K562 (cell line): ENCODE data around the gene HDAC10. TPM values are rescaled to one million over a fixed set of nuclear protein-coding genes. Genes with fewer than 3 reads are reported as not detected.

Source experiments
- ATAC-seq: fragments of 200-7000 bp; cut with Tn5 transposase; 3 replicates; pipeline ENCODE4 v1.9.1; 2020; ENCODE audit warnings: moderate library complexity
- BruUV-seq: library from RNA; stranded (reverse); fragments of 400-500 nt; replicated peaks from 2 replicates; lab custom pipeline; 2021; lab: Mats Ljungman, UMichigan
- CTCF ChIA-PET: fragments of 300-600 bp; formaldehyde crosslinking; extraction: SDS; loops from one replicate; lab custom pipeline; 2021; ENCODE audit warnings: low intra/inter-chr PET ratio; lab: Yijun Ruan, JAX
- POLR2A ChIA-PET: fragments of 300-600, 350-650 bp; sonication (Branson Sonifier 250); formaldehyde crosslinking; extraction: SDS; loops from one replicate; lab custom pipeline; 2021; ENCODE audit warnings: antibody characterized with exemption, inconsistent platforms; lab: Yijun Ruan, JAX
- DNase-seq, 4 experiments: peaks; one replicate each; pipeline versions ENCODE4 v3.0.0 to v3.0.0-alpha.2; 2011 to 2018; ENCODE audit warnings: low spot score in 3 of 4, mixed read lengths in 3 of 4; ENCODE audit errors: extremely low read depth in 1 of 4
- FAIRE-seq: peaks from 2 replicates; lab custom pipeline; 2011; peaks lifted over from hg19 to GRCh38; lab: Jason Lieb, UNC
- H2AFZ ChIP-seq: 2 replicates; pipeline ENCODE4 v1.6.0; 2011; ENCODE audit warnings: low read depth, low read length, control low read depth, inconsistent platforms
- H3K27ac ChIP-seq: fragments of 200-600 bp; 3 replicates; pipeline ENCODE4 v1.8.0; 2011; ENCODE audit warnings: low read depth, mild to moderate bottlenecking, control low read depth, inconsistent platforms, low read length, moderate library complexity, mixed read lengths; ENCODE audit errors: extremely low read depth
- H3K27me3 ChIP-seq, 2 experiments: fragments of 300-600 bp in 1 of 2; 2 replicates in 1 of 2; 3 replicates in 1 of 2; pipeline versions ENCODE4 v1.6.0 to v1.8.0; 2011; ENCODE audit warnings: inconsistent platforms in 2 of 2, low read length in 2 of 2, mild to moderate bottlenecking in 1 of 2, mixed read lengths in 1 of 2, moderate library complexity in 1 of 2; ENCODE audit not compliant: control insufficient read depth in 2 of 2, insufficient read depth in 2 of 2
- H3K36me3 ChIP-seq: fragments of 300-600 bp; 3 replicates; pipeline ENCODE4 v1.8.0; 2011; ENCODE audit warnings: mild to moderate bottlenecking, low read length, inconsistent platforms; ENCODE audit not compliant: control insufficient read depth, insufficient read depth
- H3K4me1 ChIP-seq, 2 experiments: fragments of 200-600 bp in 1 of 2; replicated peaks in 1 of 2; 2 replicates in 1 of 2; 3 replicates in 1 of 2; pipeline versions ENCODE4 v1.5.1 to v1.8.0; 2011; ENCODE audit warnings: inconsistent platforms in 2 of 2, low read length in 2 of 2, mild to moderate bottlenecking in 1 of 2, mixed read lengths in 1 of 2, moderate library complexity in 1 of 2; ENCODE audit not compliant: control insufficient read depth in 2 of 2, insufficient read depth in 2 of 2
- H3K4me2 ChIP-seq: 2 replicates; pipeline ENCODE4 v1.6.1; 2011; ENCODE audit warnings: low read length, control low read depth, inconsistent platforms, mixed read lengths; ENCODE audit not compliant: insufficient read depth
- H3K4me3 ChIP-seq: fragments of 200-600 bp; sonication (generic), shearing (Covaris generic); 2 replicates; pipeline ENCODE4 v1.5.1; 2016; ENCODE audit warnings: control low read depth, inconsistent platforms
- H3K79me2 ChIP-seq: fragments of 200-600 bp; 3 replicates; pipeline ENCODE4 v1.8.0; 2011; ENCODE audit warnings: low read length, inconsistent platforms; ENCODE audit not compliant: control insufficient read depth, insufficient read depth
- H3K9ac ChIP-seq, 2 experiments: 2 replicates each; pipeline versions ENCODE4 v1.6.0 to v1.6.1; 2011; ENCODE audit warnings: low read depth in 2 of 2, low read length in 2 of 2, control low read depth in 1 of 2, inconsistent platforms in 1 of 2, mild to moderate bottlenecking in 1 of 2, mixed read lengths in 1 of 2; ENCODE audit not compliant: insufficient read depth in 1 of 2
- H3K9me1 ChIP-seq: one replicate; pipeline ENCODE4 v1.6.0; 2011; ENCODE audit warnings: inconsistent platforms, mild to moderate bottlenecking, low read length, moderate library complexity; ENCODE audit not compliant: control insufficient read depth, insufficient read depth
- H3K9me3 ChIP-seq: replicated peaks from 2 replicates; pipeline ENCODE4 v1.5.1; 2011; ENCODE audit warnings: low read depth, low read length, inconsistent platforms; ENCODE audit not compliant: control insufficient read depth, insufficient read depth
- H4K20me1 ChIP-seq: replicated peaks from 2 replicates; pipeline ENCODE4 v1.6.1; 2011; ENCODE audit warnings: low read length, inconsistent platforms, mixed read lengths; ENCODE audit not compliant: control insufficient read depth, insufficient read depth
- ARID3A ChIP-seq: IDR thresholded peaks from 2 replicates; pipeline ENCODE4 v1.6.1; 2012; ENCODE audit warnings: low read depth, low read length, improper control_type of control experiment, borderline replicate concordance
- COPS2 ChIP-seq: fragments of 450-650 bp; conservative IDR thresholded peaks from 2 replicates; pipeline ENCODE4 v1.6.1; 2016; ENCODE audit warnings: mild to moderate bottlenecking, moderate library complexity
- HDAC6 ChIP-seq: IDR thresholded peaks from 2 replicates; pipeline ENCODE4 v1.6.1; 2012; ENCODE audit warnings: low read depth, mild to moderate bottlenecking, control low read depth, inconsistent platforms, low read length, moderate library complexity
- KLF13 ChIP-seq: fragments of 450-650 bp; IDR thresholded peaks from 2 replicates; pipeline ENCODE4 v1.6.1; 2016; ENCODE audit warnings: missing genetic modification characterization, low read depth, mild to moderate bottlenecking, missing compliant biosample characterization, moderate library complexity, borderline replicate concordance
- NELFE ChIP-seq: IDR thresholded peaks from 2 replicates; pipeline ENCODE4 v1.6.1; 2011; ENCODE audit warnings: mild to moderate bottlenecking; ENCODE audit not compliant: insufficient read depth, insufficient read length
- NRF1 ChIP-seq, 2 experiments: fragments of 450-650 bp; IDR thresholded peaks in 1 of 2; conservative IDR thresholded peaks in 1 of 2; 2 replicates each; pipeline ENCODE4 v1.6.1; 2014; ENCODE audit warnings: mild to moderate bottlenecking in 2 of 2
- PHTF2 ChIP-seq: fragments of 250-450 bp; sonication (Bioruptor Pico); IDR thresholded peaks from 2 replicates; pipeline ENCODE4 v1.5.0; 2021; ENCODE audit warnings: mild to moderate bottlenecking
- POLR2G ChIP-seq: fragments of 200-400 bp; formaldehyde crosslinking; IDR thresholded peaks from 2 replicates; pipeline ENCODE4 v1.6.1; 2017; ENCODE audit warnings: low read depth, mild to moderate bottlenecking, antibody characterized with exemption, low read length, moderate library complexity
- PTBP1 ChIP-seq: fragments of 200-400 bp; formaldehyde crosslinking; IDR thresholded peaks from 2 replicates; pipeline ENCODE4 v1.6.1; 2017; ENCODE audit warnings: low read depth, low read length
- SLC30A9 ChIP-seq: fragments of 250-450 bp; sonication (Bioruptor Pico); IDR thresholded peaks from 2 replicates; pipeline ENCODE4 v1.8.0; 2022; ENCODE audit warnings: mild to moderate bottlenecking, moderate library complexity
- SRF ChIP-seq, 2 experiments: fragments of 250-450, 450-650 bp in 1 of 2; sonication (Bioruptor Pico) in 1 of 2; sonication (generic) in 1 of 2; formaldehyde crosslinking; IDR thresholded peaks; 2 replicates each; pipeline versions ENCODE4 v1.5.0 to v1.5.1; 2020 to 2022; ENCODE audit warnings: mild to moderate bottlenecking in 1 of 2, missing genetic modification reagents in 1 of 2
- XRCC5 ChIP-seq: fragments of 200-400 bp; formaldehyde crosslinking; IDR thresholded peaks from 2 replicates; pipeline ENCODE4 v1.6.1; 2017; ENCODE audit warnings: low read depth, mild to moderate bottlenecking, low read length
- ZC3H11A ChIP-seq: IDR thresholded peaks from 2 replicates; pipeline ENCODE4 v1.6.1; 2012; ENCODE audit warnings: low read depth, low read length, improper control_type of control experiment
- ZNF444 ChIP-seq: fragments of 250-450 bp; sonication (Bioruptor Pico); IDR thresholded peaks from 2 replicates; pipeline ENCODE4 v1.4.0; 2020; ENCODE audit warnings: mild to moderate bottlenecking, moderate library complexity
- WGBS: fragments of 100-300 bp; shearing (Covaris generic); methylation state at CpG from one replicate; pipeline ENCODE4 v1.1.6; 2016; ENCODE audit warnings: low coverage, mixed read lengths; ENCODE audit not compliant: insufficient coverage; ENCODE audit errors: missing lambda C conversion rate; 5-methylcytosine and 5-hydroxymethylcytosine counted together
- in situ Hi-C: fragments of 300-500 bp; cut with MboI; formaldehyde crosslinking; loops from 4 replicates; pipeline ENCODE4 v1.15.0; 2018; ENCODE audit warnings: inconsistent platforms, mixed read lengths
- intact Hi-C: fragments of 100-400 bp; cut with micrococcal nuclease; formaldehyde crosslinking; loops from 2 replicates; pipeline ENCODE4 v1.14.2; 2022
- polyA plus RNA-seq, 8 experiments: library from polyadenylated mRNA; depleted of rRNA in 4 of 8; stranded (reverse) in 5 of 8; unstranded in 3 of 8; fragments of >200 nt; fragmentation: Nextera tagmentation in 2 of 8; fragmentation: Illumina TruSeq in 1 of 8; extraction: Ambion mirVana in 2 of 8; extraction: Trizol in 1 of 8; gene quantifications; 2 replicates each; pipeline versions ENCODE4 v1.2.1 to v1.2.3, GENCODE V29; 2011 to 2014; ENCODE audit warnings: inconsistent platforms in 1 of 8, missing spikeins in 1 of 8
- total RNA-seq, 7 experiments: library from RNA; depleted of rRNA in 6 of 7; stranded (reverse); fragments of >200 nt in 6 of 7; fragmentation: Illumina TruSeq in 2 of 7; extraction: Trizol in 2 of 7; gene quantifications; 2 replicates each; pipeline versions ENCODE4 v1.2.1 to v1.2.3, GENCODE V29; 2011 to 2021; ENCODE audit warnings: low replicate concordance in 1 of 7

Gene HDAC10
- total and polyA plus RNA-seq, 9 of the 15 experiments (the other 6 are each of a cell fraction or from before 2014, with no cell fraction given) = 0.10 to 44.2 (median 6.5) TPM

- in situ Hi-C loops (no loop called here), intact Hi-C loops (no loop called here)
- H3K27me3 ChIP-seq = no peaks in the 10 kb centered on the region
- peaks cover 0 to 16% of the 10 kb centered on the region in 2 experiments; a peak in 2 of 5 replicates for H3K4me1 ChIP-seq
- ChIA-PET CTCF (no interaction called here), POLR2A (interaction anchor here (1.2 kb wide), 1 partner anchor 21 kb away, joined by 4 read pairs; no protein-coding TSS in a partner anchor)
- H2AFZ ChIP-seq = no peak overlapping the region
- H3K4me2 ChIP-seq = no peak overlapping the region
- no peak overlapping the region for H3K27ac ChIP-seq
- no TSS peak for BruUV-seq
- no peaks in the 10 kb centered on the region for H3K79me2 ChIP-seq
- no peaks in the 10 kb centered on the region for H4K20me1 ChIP-seq
- 100% methylated on average over 2 of the region's 38 CpGs for WGBS
- ATAC-seq (no peak), DNase-seq (no peak), FAIRE-seq (no peak)
- H3K9ac ChIP-seq = no peak overlapping the region
- H3K9me3 ChIP-seq = no peaks in the 10 kb centered on the region
- no peaks in the 10 kb centered on the region for H3K9me1 ChIP-seq
- TF ChIP-seq KLF13 (no peak), POLR2G (0 out of 2 replicates have a peak, but pooled peaks have one; percentile 5)
- no peak overlapping the region for H3K4me3 ChIP-seq
- peaks cover 48% of the 10 kb centered on the region; the same call in 1 of the 3 replicates for H3K36me3 ChIP-seq
Measured at GRCh38 chr22:50280022-50280707, 29.1 kb upstream of the HDAC10 start.

- no peak for TF ChIP-seq HDAC6
- TF ChIP-seq PTBP1 = no peak
- no peak for TF ChIP-seq SRF (CRISPR knock-in tag; IDR thresholded peaks at IDR 0.05)
- TF ChIP-seq NRF1 (conservative IDR thresholded peaks at IDR 0.05 in 1 of 2, IDR thresholded peaks at IDR 0.05 in 1 of 2) = no peak
- no peak for TF ChIP-seq ZC3H11A
- no peak for TF ChIP-seq ZNF444 (CRISPR knock-in tag)
- no peak for TF ChIP-seq XRCC5
- TF ChIP-seq SLC30A9 (CRISPR knock-in tag) = no peak
- TF ChIP-seq NELFE = no peak
- TF ChIP-seq ARID3A = no peak
- TF ChIP-seq COPS2 = no peak
- no peak for TF ChIP-seq PHTF2 (CRISPR knock-in tag)
- no peak for FAIRE-seq
- no peak overlapping the region for H3K9ac ChIP-seq
- H2AFZ ChIP-seq = no peak overlapping the region
- WGBS = 96% methylated on average over 18 of the region's 30 CpGs
- BruUV-seq = no TSS peak
- no peak overlapping the region for H3K4me2 ChIP-seq
- H3K79me2 ChIP-seq = no peaks in the 10 kb centered on the region
- ChIA-PET CTCF (no interaction called here), POLR2A (interaction anchor here (0.6 kb wide), 1 partner anchor 27 kb away, joined by 3 read pairs; no protein-coding TSS in a partner anchor)
- no peak overlapping the region for H3K4me3 ChIP-seq
- peaks cover 0 to 22% of the 10 kb centered on the region in 2 experiments; a peak in 3 of 5 replicates for H3K4me1 ChIP-seq
- no peak overlapping the region for H3K27ac ChIP-seq
- peaks cover 51% of the 10 kb centered on the region; the same call in 1 of the 3 replicates for H3K36me3 ChIP-seq
- no peaks in the 10 kb centered on the region for H3K9me1 ChIP-seq
- no peak for DNase-seq
- H3K27me3 ChIP-seq = no peaks in the 10 kb centered on the region
- H4K20me1 ChIP-seq = no peaks in the 10 kb centered on the region
- no peak for ATAC-seq
- intact Hi-C loops = no loop called here
- in situ Hi-C loops = no loop called here
- H3K9me3 ChIP-seq = no peaks in the 10 kb centered on the region
Measured at GRCh38 chr22:50278956-50279619, 28.0 kb upstream of the HDAC10 start.
